IMR-90 (cell line): ENCODE data around the gene CLEC4M. TPM values are rescaled to one million over a fixed set of nuclear protein-coding genes. Genes with fewer than 3 reads are reported as not detected.

Experiments used
- ATAC-seq: fragments of 200-7000 bp; cut with Tn5 transposase; 2 replicates; pipeline ENCODE4 v1.9.1; 2020; ENCODE audit warnings: low read depth, mild to moderate bottlenecking, moderate library complexity
- BruUV-seq: library from RNA; stranded (reverse); fragments of 400-500 nt; replicated peaks from 2 replicates; lab custom pipeline; 2021; lab: Mats Ljungman, UMichigan
- CTCF ChIA-PET: fragments of 300-600 bp; formaldehyde crosslinking; extraction: SDS; loops from one replicate; lab custom pipeline; 2021; ENCODE audit warnings: antibody characterized with exemption; lab: Yijun Ruan, JAX
- POLR2A ChIA-PET: fragments of 300-600 bp; sonication (Branson Sonifier 250); formaldehyde crosslinking; loops from one replicate; lab custom pipeline; 2022; ENCODE audit warnings: antibody characterized with exemption; ENCODE audit not compliant: unreplicated experiment; lab: Charles Lee
- DNase-seq: peaks from one replicate; pipeline ENCODE4 v3.0.0; 2013
- H2AFZ ChIP-seq: replicated peaks from 2 replicates; pipeline ENCODE3; 2013; ENCODE audit warnings: low read length, mild to moderate bottlenecking; ENCODE audit not compliant: poor library complexity
- H2AK5ac ChIP-seq: 2 replicates; pipeline ENCODE4 v1.6.1; 2013; ENCODE audit warnings: low read depth, low read length, inconsistent platforms
- H2AK9ac ChIP-seq: replicated peaks from 2 replicates; pipeline ENCODE3; 2013; ENCODE audit warnings: mild to moderate bottlenecking, low read depth, low read length, moderate library complexity; ENCODE audit not compliant: poor library complexity
- H2BK120ac ChIP-seq: 2 replicates; pipeline ENCODE4 v1.6.1; 2013; ENCODE audit warnings: low read depth, low read length, inconsistent platforms
- H2BK15ac ChIP-seq: 3 replicates; pipeline ENCODE4 v1.6.1; 2013; ENCODE audit warnings: low read depth, low read length, inconsistent platforms
- H2BK20ac ChIP-seq: 2 replicates; pipeline ENCODE4 v1.6.1; 2013; ENCODE audit warnings: low read depth, mild to moderate bottlenecking, inconsistent platforms, low read length, moderate library complexity
- H2BK5ac ChIP-seq: 2 replicates; pipeline ENCODE4 v1.6.1; 2013; ENCODE audit warnings: mild to moderate bottlenecking, low read depth, low read length, inconsistent platforms; ENCODE audit not compliant: poor library complexity, severe bottlenecking
- H3K14ac ChIP-seq: replicated peaks from 2 replicates; pipeline ENCODE4 v1.6.1; 2013; ENCODE audit warnings: low read depth, low read length, inconsistent platforms
- H3K18ac ChIP-seq: 2 replicates; pipeline ENCODE4 v1.6.1; 2013; ENCODE audit warnings: low read depth, low read length, control low read depth
- H3K23ac ChIP-seq: 2 replicates; pipeline ENCODE4 v1.6.1; 2013; ENCODE audit warnings: low read depth, low read length, inconsistent platforms
- H3K27ac ChIP-seq: 2 replicates; pipeline ENCODE4 v1.5.1; 2013; ENCODE audit warnings: mild to moderate bottlenecking, control low read depth, low read length; ENCODE audit not compliant: insufficient read depth
- H3K27me3 ChIP-seq: 2 replicates; pipeline ENCODE4 v1.6.1; 2013; ENCODE audit warnings: low read length; ENCODE audit not compliant: control insufficient read depth, insufficient read depth
- H3K36me3 ChIP-seq: 2 replicates; pipeline ENCODE4 v1.6.1; 2013; ENCODE audit warnings: low read length, mixed read lengths; ENCODE audit not compliant: control insufficient read depth, insufficient read depth
- H3K4ac ChIP-seq: 2 replicates; pipeline ENCODE4 v1.6.1; 2013; ENCODE audit warnings: low read depth, low read length, inconsistent platforms
- H3K4me1 ChIP-seq: 2 replicates; pipeline ENCODE4 v1.6.1; 2013; ENCODE audit warnings: low read length, mixed read lengths; ENCODE audit not compliant: control insufficient read depth, insufficient read depth
- H3K4me2 ChIP-seq: 2 replicates; pipeline ENCODE4 v1.6.1; 2013; ENCODE audit warnings: low read depth, mild to moderate bottlenecking, control low read depth, low read length, moderate library complexity
- H3K4me3 ChIP-seq: 2 replicates; pipeline ENCODE4 v1.5.1; 2013; ENCODE audit warnings: low read depth, mild to moderate bottlenecking, control low read depth, low read length, moderate library complexity; ENCODE audit not compliant: insufficient read depth
- H3K56ac ChIP-seq: 2 replicates; pipeline ENCODE4 v1.6.1; 2013; ENCODE audit warnings: low read length, inconsistent platforms; ENCODE audit not compliant: insufficient read depth; ENCODE audit errors: extremely low read depth
- H3K79me1 ChIP-seq, 2 experiments: 2 replicates each; pipeline ENCODE4 v1.6.1; 2013; ENCODE audit warnings: low read length in 2 of 2, inconsistent platforms in 1 of 2, low read depth in 1 of 2
- H3K9ac ChIP-seq: 2 replicates; pipeline ENCODE4 v1.6.1; 2013; ENCODE audit warnings: low read depth, low read length, control low read depth
- H3K9me1 ChIP-seq: 2 replicates; pipeline ENCODE4 v1.6.1; 2013; ENCODE audit warnings: low read length, inconsistent platforms; ENCODE audit not compliant: insufficient read depth
- H3K9me3 ChIP-seq: 2 replicates; pipeline ENCODE4 v1.6.1; 2013; ENCODE audit warnings: low read length; ENCODE audit not compliant: control insufficient read depth, insufficient read depth
- H4K20me1 ChIP-seq: 2 replicates; pipeline ENCODE4 v1.6.1; 2013; ENCODE audit warnings: low read length, inconsistent platforms; ENCODE audit not compliant: insufficient read depth
- H4K5ac ChIP-seq: 2 replicates; pipeline ENCODE4 v1.6.1; 2013; ENCODE audit warnings: mild to moderate bottlenecking, low read depth, low read length, control low read depth
- H4K8ac ChIP-seq, 2 experiments: 2 replicates each; pipeline ENCODE4 v1.6.1; 2013; ENCODE audit warnings: low read depth in 2 of 2, low read length in 2 of 2, control low read depth in 1 of 2, inconsistent platforms in 1 of 2
- H4K91ac ChIP-seq: 2 replicates; pipeline ENCODE4 v1.6.1; 2013; ENCODE audit warnings: low read depth, low read length, inconsistent platforms; ENCODE audit not compliant: insufficient read depth
- CEBPB ChIP-seq: IDR thresholded peaks from 2 replicates; pipeline ENCODE4 v1.6.1; 2012; ENCODE audit warnings: low read depth, low read length, improper control_type of control experiment
- CTCF ChIP-seq: conservative IDR thresholded peaks from 2 replicates; pipeline ENCODE4 v1.5.1; 2012; ENCODE audit warnings: mild to moderate bottlenecking, low read depth, low read length, improper control_type of control experiment
- ELK1 ChIP-seq: fragments of 150-350 bp; IDR thresholded peaks from 2 replicates; pipeline ENCODE4 v1.6.1; 2016; ENCODE audit warnings: low read depth, mild to moderate bottlenecking, low read length, moderate library complexity, borderline replicate concordance
- FOS ChIP-seq: fragments of 150-350 bp; IDR thresholded peaks from 2 replicates; pipeline ENCODE4 v1.6.1; 2016; ENCODE audit warnings: low read depth, low read length
- MAFK ChIP-seq: IDR thresholded peaks from 2 replicates; pipeline ENCODE4 v1.6.1; 2012; ENCODE audit warnings: low read depth, low read length, improper control_type of control experiment
- MAZ ChIP-seq: IDR thresholded peaks from 2 replicates; pipeline ENCODE4 v1.6.1; 2012; ENCODE audit warnings: low read depth, mild to moderate bottlenecking, low read length, improper control_type of control experiment, moderate library complexity, borderline replicate concordance
- NFE2L2 ChIP-seq: fragments of 150-350 bp; IDR thresholded peaks from 2 replicates; pipeline ENCODE4 v1.6.1; 2016; ENCODE audit warnings: low read depth, mild to moderate bottlenecking, low read length
- RAD21 ChIP-seq: IDR thresholded peaks from 2 replicates; pipeline ENCODE4 v1.6.1; 2012; ENCODE audit warnings: low read length, improper control_type of control experiment
- RFX5 ChIP-seq: IDR thresholded peaks from 2 replicates; pipeline ENCODE4 v1.8.0; 2012; ENCODE audit warnings: low read depth, mild to moderate bottlenecking, low read length, moderate library complexity
- SMC3 ChIP-seq: fragments of 150-350 bp; IDR thresholded peaks from 2 replicates; pipeline ENCODE4 v1.6.1; 2016; ENCODE audit warnings: low read depth, mild to moderate bottlenecking, antibody characterized with exemption, low read length, moderate library complexity
- WGBS, 2 experiments: methylation state at CpG; one replicate each; pipeline versions ENCODE4 v1.1.5 to v1.1.7; 2013; ENCODE audit warnings: missing lambda C conversion rate in 2 of 2; ENCODE audit not compliant: insufficient read length in 1 of 2; ENCODE audit errors: extremely low coverage in 2 of 2; 5-methylcytosine and 5-hydroxymethylcytosine counted together
- dilution Hi-C: fragments of 300-500 bp; cut with HindIII; formaldehyde crosslinking; loops from one replicate; pipeline ENCODE4 v1.14.3; 2018; ENCODE audit warnings: low sequenced_read_pairs; ENCODE audit not compliant: unreplicated experiment
- in situ Hi-C: fragments of 300-500 bp; cut with MboI; formaldehyde crosslinking; loops from 3 replicates; pipeline ENCODE4 v1.14.3; 2019; ENCODE audit warnings: low sequenced_read_pairs, inconsistent platforms, mixed read lengths
- intact Hi-C: fragments of 100-400 bp; cut with micrococcal nuclease; formaldehyde crosslinking; loops from 2 replicates; pipeline ENCODE4 v1.10.0; 2022
- polyA plus RNA-seq, 3 experiments: library from polyadenylated mRNA; depleted of rRNA; stranded (reverse); fragments of >200 nt; gene quantifications; 2 replicates each; pipeline ENCODE4 v1.2.3, GENCODE V29; 2012; ENCODE audit warnings: low replicate concordance in 1 of 3
- total RNA-seq: library from RNA; depleted of rRNA; stranded (reverse); fragments of >200 nt; gene quantifications from 2 replicates; pipeline ENCODE4 v1.2.3, GENCODE V29; 2012

Gene CLEC4M
- total and polyA plus RNA-seq, 2 of the 4 experiments (the other 2 are of a cell fraction): not detected

GRCh38 chr19:7788178-7788932 lies 25.3 kb downstream of the CLEC4M start:
- Histone ChIP-seq H2AK5ac (no peak overlapping the region), H3K4ac (no peak overlapping the region), H2AFZ (peak overlapping the region; percentile 43), H3K18ac (no peak overlapping the region), H4K8ac (no peak overlapping the region), H3K36me3 (no peaks in the 10 kb centered on the region), H3K4me2 (no peak overlapping the region), H2BK120ac (no peak overlapping the region), H3K14ac (no peak overlapping the region), H3K56ac (no peak overlapping the region), H3K9me1 (no peaks in the 10 kb centered on the region), H3K9ac (no peak overlapping the region), H3K27me3 (peaks cover 29% of the 10 kb centered on the region), H2BK20ac (no peak overlapping the region), H4K20me1 (no peaks in the 10 kb centered on the region), H2BK5ac (no peak overlapping the region), H3K4me3 (no peak overlapping the region), H3K27ac (no peak overlapping the region), H2BK15ac (no peak overlapping the region), H3K23ac (no peak overlapping the region), H4K91ac (no peak overlapping the region), H3K9me3 (no peaks in the 10 kb centered on the region), H3K79me1 (no peaks in the 10 kb centered on the region), H3K4me1 (no peaks in the 10 kb centered on the region), H4K5ac (no peak overlapping the region), H2AK9ac (no peak overlapping the region)
- ChIA-PET POLR2A (no interaction called here), CTCF (no interaction called here)
- in situ Hi-C loops: no loop called here
- BruUV-seq: no TSS peak
- DNase-seq (no peak), ATAC-seq (no peak)
- dilution Hi-C loops: no loop called here
- intact Hi-C loops: no loop called here
- 4% methylated on average over 24 of the region's 67 CpGs; no CpG with 5 or more reads in 1 of the 2 experiments for WGBS, 2 experiments
- TF ChIP-seq RFX5 (no peak), NFE2L2 (no peak), ELK1 (no peak), MAZ (no peak), RAD21 (no peak), MAFK (no peak), CEBPB (no peak), CTCF (no peak), FOS (no peak), SMC3 (no peak)
